CD4-positive, CD25-positive, alpha-beta regulatory T cell (primary cell): Measurements from ENCODE around the gene SHROOM1. TPM values are rescaled to one million over a fixed set of nuclear protein-coding genes. Genes with fewer than 3 reads are reported as not detected.

Experiments
- ATAC-seq, 2 donors: fragments of 150-1000 bp; cut with Tn5 transposase; one replicate each; pipeline ENCODE4 v1.10.0; 2021; ENCODE audit warnings: low read depth in 2 of 2, moderate number of reproducible peaks in 2 of 2, moderate library complexity in 1 of 2
- DNase-seq, 3 donors: peaks; one replicate each; pipeline versions ENCODE4 v3.0.0 to v3.0.0-alpha.2; 2012 to 2022; ENCODE audit warnings: mixed read lengths in 1 of 3
- H3K27ac ChIP-seq: one replicate; pipeline ENCODE4 v1.7.0; 2013; ENCODE audit warnings: mild to moderate bottlenecking, low read length; ENCODE audit not compliant: insufficient read depth, poor library complexity, severe bottlenecking
- H3K27me3 ChIP-seq: one replicate; pipeline ENCODE4 v1.7.0; 2013; ENCODE audit warnings: low read length; ENCODE audit not compliant: control insufficient read depth, insufficient read depth
- H3K36me3 ChIP-seq: one replicate; pipeline ENCODE4 v1.7.0; 2013; ENCODE audit warnings: mild to moderate bottlenecking, low read length, moderate library complexity; ENCODE audit not compliant: control insufficient read depth, insufficient read depth
- H3K4me1 ChIP-seq: 2 replicates; pipeline ENCODE4 v1.7.0; 2013; ENCODE audit warnings: mild to moderate bottlenecking, low read length; ENCODE audit not compliant: insufficient read depth, control insufficient read depth, poor library complexity, severe bottlenecking
- H3K4me3 ChIP-seq: one replicate; pipeline ENCODE4 v1.7.0; 2013; ENCODE audit warnings: low read depth, mild to moderate bottlenecking, low read length, moderate library complexity
- H3K9me3 ChIP-seq, 2 experiments: 1 replicate in 1 of 2; 2 replicates in 1 of 2; pipeline ENCODE4 v1.7.0; 2013; ENCODE audit warnings: low read length in 2 of 2, mild to moderate bottlenecking in 1 of 2, moderate library complexity in 1 of 2; ENCODE audit not compliant: control insufficient read depth in 2 of 2
- H3K27ac Mint-ChIP-seq, 3 donors: one replicate each; pipeline ENCODE4 v1.8.0; 2020 to 2022; ENCODE audit warnings: mild to moderate bottlenecking in 3 of 3, mixed read lengths in 3 of 3, moderate library complexity in 2 of 3
- H3K27me3 Mint-ChIP-seq: one replicate; pipeline ENCODE4 v1.8.0; 2022; ENCODE audit warnings: mild to moderate bottlenecking, mixed read lengths
- H3K36me3 Mint-ChIP-seq: one replicate; pipeline ENCODE4 v1.8.0; 2020; ENCODE audit warnings: mixed read lengths
- H3K4me1 Mint-ChIP-seq, 4 donors: one replicate each; pipeline ENCODE4 v1.8.0; 2020 to 2022; ENCODE audit warnings: mixed read lengths in 4 of 4, mild to moderate bottlenecking in 1 of 4
- H3K4me3 Mint-ChIP-seq, 4 donors: one replicate each; pipeline ENCODE4 v1.8.0; 2020 to 2022; ENCODE audit warnings: mild to moderate bottlenecking in 4 of 4, mixed read lengths in 4 of 4, moderate library complexity in 3 of 4
- H3K9me3 Mint-ChIP-seq, 7 donors: one replicate each; pipeline ENCODE4 v1.8.0; 2020 to 2022; ENCODE audit warnings: mixed read lengths in 7 of 7, mild to moderate bottlenecking in 3 of 7, moderate library complexity in 2 of 7
- polyA plus RNA-seq, 4 donors: library from polyadenylated mRNA; unstranded; fragments of 300-500 nt; fragmentation: Illumina TruSeq; gene quantifications; one replicate each; pipeline ENCODE4 v1.2.3, GENCODE V29; 2021
- total RNA-seq: library from RNA; stranded (reverse); gene quantifications from one replicate; pipeline ENCODE4 v1.2.3, GENCODE V29; 2022

SHROOM1 gene
- total and polyA plus RNA-seq, 5 donors from 2014 or later, result 0.12 TPM; not detected in 4

GRCh38 chr5:132848270-132848669, 17.8 kb upstream of the SHROOM1 start:
- Histone ChIP-seq H3K27me3 (no peaks in the 10 kb centered on the region), H3K9me3 (no peaks in the 10 kb centered on the region), H3K36me3 (no peaks in the 10 kb centered on the region), H3K4me3 (no peak overlapping the region), H3K4me1 (no peaks in the 10 kb centered on the region), H3K27ac (no peak overlapping the region)
- peaks cover 0 to 3% (median 0%) of the 10 kb centered on the region in 7 donors for H3K9me3 Mint-ChIP-seq
- no peaks in the 10 kb centered on the region for H3K4me1 Mint-ChIP-seq
- H3K4me3 Mint-ChIP-seq, result no peak overlapping the region
- H3K27me3 Mint-ChIP-seq, result peaks cover 26% of the 10 kb centered on the region
- ATAC-seq (no peak), DNase-seq (no peak)
- no peaks in the 10 kb centered on the region for H3K36me3 Mint-ChIP-seq
- H3K27ac Mint-ChIP-seq, result no peak overlapping the region

GRCh38 chr5:132841305-132841704, 10.9 kb upstream of the SHROOM1 start:
- Histone ChIP-seq H3K36me3 (no peaks in the 10 kb centered on the region), H3K27ac (no peak overlapping the region), H3K4me3 (no peak overlapping the region), H3K27me3 (no peaks in the 10 kb centered on the region), H3K4me1 (no peaks in the 10 kb centered on the region), H3K9me3 (no peaks in the 10 kb centered on the region)
- Mint-ChIP-seq H3K9me3 (peaks cover 0 to 1% (median 0%) of the 10 kb centered on the region in 7 donors), H3K27ac (no peak overlapping the region), H3K27me3 (peaks cover 31% of the 10 kb centered on the region), H3K4me1 (no peaks in the 10 kb centered on the region), H3K36me3 (no peaks in the 10 kb centered on the region), H3K4me3 (no peak overlapping the region)
- ATAC-seq (no peak), DNase-seq (no peak)

GRCh38 chr5:132840896-132841295, 10.4 kb upstream of the SHROOM1 start:
- Histone ChIP-seq H3K9me3 (no peaks in the 10 kb centered on the region), H3K27ac (no peak overlapping the region), H3K27me3 (no peaks in the 10 kb centered on the region), H3K4me3 (no peak overlapping the region), H3K36me3 (no peaks in the 10 kb centered on the region), H3K4me1 (no peaks in the 10 kb centered on the region)
- Mint-ChIP-seq H3K27ac (no peak overlapping the region), H3K4me3 (no peak overlapping the region), H3K4me1 (no peaks in the 10 kb centered on the region), H3K9me3 (peaks cover 0 to 1% (median 0%) of the 10 kb centered on the region in 7 donors), H3K36me3 (no peaks in the 10 kb centered on the region), H3K27me3 (peaks cover 32% of the 10 kb centered on the region)
- no peak for ATAC-seq
- DNase-seq, result no peak

- peaks cover 29% of the 10 kb centered on the region for H3K27me3 Mint-ChIP-seq
- no peak overlapping the region for H3K4me3 ChIP-seq
- no peaks in the 10 kb centered on the region for H3K9me3 ChIP-seq
- DNase-seq, result no peak
- H3K4me3 Mint-ChIP-seq, result no peak overlapping the region
- no peaks in the 10 kb centered on the region for H3K4me1 ChIP-seq
- no peaks in the 10 kb centered on the region for H3K36me3 ChIP-seq
- H3K27me3 ChIP-seq, result no peaks in the 10 kb centered on the region
- H3K9me3 Mint-ChIP-seq, result no peaks in the 10 kb centered on the region
- no peaks in the 10 kb centered on the region for H3K36me3 Mint-ChIP-seq
- H3K4me1 Mint-ChIP-seq, result no peaks in the 10 kb centered on the region
- H3K27ac ChIP-seq, result no peak overlapping the region
- no peak overlapping the region for H3K27ac Mint-ChIP-seq
- ATAC-seq, result no peak
Observed at GRCh38 chr5:132840313-132840712, 9.9 kb upstream of the SHROOM1 start.

GRCh38 chr5:132839426-132840301, 9.2 kb upstream of the SHROOM1 start:
- Mint-ChIP-seq H3K36me3 (no peaks in the 10 kb centered on the region), H3K9me3 (no peaks in the 10 kb centered on the region), H3K27me3 (peaks cover 25% of the 10 kb centered on the region), H3K4me3 (no peak overlapping the region), H3K4me1 (no peaks in the 10 kb centered on the region), H3K27ac (no peak overlapping the region)
- Histone ChIP-seq H3K27me3 (no peaks in the 10 kb centered on the region), H3K27ac (no peak overlapping the region), H3K36me3 (no peaks in the 10 kb centered on the region), H3K9me3 (no peaks in the 10 kb centered on the region), H3K4me3 (no peak overlapping the region), H3K4me1 (no peaks in the 10 kb centered on the region)
- DNase-seq (no peak), ATAC-seq (no peak)

GRCh38 chr5:132838516-132839282, 8.3 kb upstream of the SHROOM1 start:
- H3K4me1 ChIP-seq, result no peaks in the 10 kb centered on the region

GRCh38 chr5:132837868-132838267, 7.4 kb upstream of the SHROOM1 start:
- Mint-ChIP-seq H3K9me3 (no peaks in the 10 kb centered on the region), H3K36me3 (no peaks in the 10 kb centered on the region), H3K4me1 (no peaks in the 10 kb centered on the region), H3K27ac (no peak overlapping the region), H3K4me3 (no peak overlapping the region), H3K27me3 (peaks cover 30% of the 10 kb centered on the region)
- DNase-seq (no peak), ATAC-seq (no peak)
- Histone ChIP-seq H3K36me3 (no peaks in the 10 kb centered on the region), H3K4me3 (no peak overlapping the region), H3K27ac (no peak overlapping the region), H3K4me1 (no peaks in the 10 kb centered on the region), H3K9me3 (no peaks in the 10 kb centered on the region), H3K27me3 (no peaks in the 10 kb centered on the region)

More at GRCh38 chr5:132838516-132839282, 8.3 kb upstream of the SHROOM1 start:
- ATAC-seq (no peak), DNase-seq (no peak)
- H3K27ac Mint-ChIP-seq, result no peak overlapping the region
- H3K36me3 Mint-ChIP-seq, result no peaks in the 10 kb centered on the region
- no peak overlapping the region for H3K27ac ChIP-seq
- no peaks in the 10 kb centered on the region for H3K27me3 ChIP-seq
- H3K27me3 Mint-ChIP-seq, result peaks cover 28% of the 10 kb centered on the region
- no peak overlapping the region for H3K4me3 Mint-ChIP-seq
- no peak overlapping the region for H3K4me3 ChIP-seq
- no peaks in the 10 kb centered on the region for H3K9me3 Mint-ChIP-seq
- no peaks in the 10 kb centered on the region for H3K9me3 ChIP-seq
- no peaks in the 10 kb centered on the region for H3K36me3 ChIP-seq
- no peaks in the 10 kb centered on the region for H3K4me1 Mint-ChIP-seq
